Inferior parietal cortex (tissue), 1 donor: ENCODE data around the gene IRF2BPL.

Source experiments
- DNase-seq: peaks from one replicate; pipeline ENCODE4 v3.0.0-alpha.2; 2016; ENCODE audit errors: extremely low spot score

IRF2BPL gene

DNA sequence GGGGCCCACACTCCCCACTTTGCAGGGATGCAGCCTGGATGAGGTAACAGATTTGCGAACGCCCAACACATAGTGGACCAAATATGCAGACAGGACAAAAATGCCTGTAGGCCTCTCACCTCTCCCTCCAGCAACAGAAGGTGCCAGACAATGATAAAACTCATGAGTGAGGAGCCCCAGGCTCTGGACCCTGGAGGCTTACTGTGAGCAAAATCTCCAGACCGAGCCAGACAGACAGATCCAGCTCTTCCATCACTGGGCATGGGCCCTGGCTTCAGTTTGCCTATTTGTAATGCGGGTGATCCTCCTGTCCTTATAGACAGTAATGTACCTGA, 42.3 kb downstream of the IRF2BPL start:
- no peak for DNase-seq

GRCh38 chr14:76985540-76986230, 42.8 kb downstream of the IRF2BPL start:
- no peak for DNase-seq

- no peak for DNase-seq
Measured at GRCh38 chr14:76984787-76985375, 43.6 kb downstream of the IRF2BPL start.

- DNase-seq, result no peak
Measured at GRCh38 chr14:76984297-76984696, 44.2 kb downstream of the IRF2BPL start.

DNA sequence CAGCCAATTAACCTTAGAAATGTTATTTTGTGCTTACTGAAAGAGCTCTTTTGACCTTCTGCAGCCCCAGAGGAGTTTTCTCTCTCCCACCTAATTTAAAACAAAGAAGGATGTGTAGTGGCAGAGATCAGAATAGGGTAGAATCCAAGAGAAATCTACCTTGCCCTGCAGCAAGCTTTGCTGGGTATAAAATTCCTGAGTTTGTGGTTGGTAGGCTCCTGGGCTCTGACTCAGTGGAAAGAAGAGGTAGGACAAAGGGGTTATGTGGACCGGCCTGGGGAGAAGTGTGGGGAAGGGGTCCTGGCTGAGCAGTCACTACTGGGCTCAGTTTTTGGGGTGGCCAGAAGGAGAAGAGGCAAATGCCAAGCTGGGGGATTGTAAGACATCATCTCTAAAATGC, 46.8 kb downstream of the IRF2BPL start:
- no peak for DNase-seq

- no peak for DNase-seq
Measured at GRCh38 chr14:76977793-76978720, 50.5 kb downstream of the IRF2BPL start.

GRCh38 chr14:76976240-76977005, 52.1 kb downstream of the IRF2BPL start:
- DNase-seq, result no peak

DNA sequence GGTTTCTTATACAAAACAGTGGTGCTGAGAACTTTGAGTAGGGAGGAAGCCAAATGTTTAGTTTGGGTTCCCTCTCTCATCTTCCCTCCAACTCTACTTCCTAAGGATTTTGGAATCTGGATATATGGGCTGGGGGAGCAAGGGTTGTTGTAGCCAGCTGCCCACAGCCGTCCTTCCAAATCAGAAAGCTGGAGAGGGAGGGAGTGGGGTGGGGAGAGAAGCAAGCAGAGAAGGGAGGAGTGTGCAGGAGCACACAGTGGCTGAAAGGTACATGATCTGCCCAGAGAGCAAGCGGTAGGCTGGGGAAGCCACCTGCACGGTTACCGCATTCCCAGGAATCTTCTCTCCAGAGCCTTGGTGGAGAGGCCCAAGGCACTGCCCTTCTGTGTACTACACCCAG, 52.7 kb downstream of the IRF2BPL start:
- DNase-seq, result no peak

DNA sequence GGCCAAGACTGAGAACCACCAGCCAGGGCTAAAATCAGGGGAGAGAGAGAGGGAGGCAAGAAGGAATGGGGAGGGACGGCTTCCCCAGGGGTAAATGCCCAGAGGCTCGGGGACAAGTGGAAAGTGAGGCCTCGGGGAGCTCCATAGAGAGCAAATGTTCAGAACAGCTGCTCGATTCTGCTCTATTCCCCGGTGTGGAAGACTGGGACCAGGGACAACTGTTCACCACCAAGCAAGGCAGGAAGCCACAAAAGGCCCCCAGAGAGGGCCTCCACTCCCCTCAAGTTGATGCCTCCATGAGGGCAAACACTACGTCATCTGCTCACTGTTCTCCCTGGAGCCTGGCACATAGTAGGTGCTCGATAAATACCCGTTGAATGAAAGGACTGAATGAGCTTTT, 53.5 kb downstream of the IRF2BPL start:
- DNase-seq, result no peak
